ACC112 (cell line): Measurements from ENCODE around the gene FBXO40.

ENCODE experiments used
- H2AFZ ChIP-seq: fragments of 200-600 bp; sonication (generic); one replicate; pipeline ENCODE4 v1.6.0; 2017; ENCODE audit warnings: antibody characterized with exemption, low read length; ENCODE audit not compliant: unreplicated experiment
- H3K27ac ChIP-seq: fragments of 200-600 bp; sonication (generic); 2 replicates; pipeline ENCODE4 v1.5.1; 2014; ENCODE audit warnings: low read depth, mild to moderate bottlenecking, antibody characterized with exemption, low read length, moderate library complexity
- H3K27me3 ChIP-seq: fragments of 200-600 bp; sonication (generic); 2 replicates; pipeline ENCODE4 v1.6.1; 2014; ENCODE audit warnings: mild to moderate bottlenecking, antibody characterized with exemption, low read length, moderate library complexity, mixed read lengths; ENCODE audit not compliant: insufficient read depth
- H3K36me3 ChIP-seq: fragments of 200-600 bp; sonication (generic); 2 replicates; pipeline ENCODE4 v1.6.1; 2016; ENCODE audit warnings: mild to moderate bottlenecking, antibody characterized with exemption, low read length, moderate library complexity, mixed read lengths; ENCODE audit not compliant: insufficient read depth
- H3K4me1 ChIP-seq: fragments of 200-600 bp; sonication (generic); one replicate; pipeline ENCODE4 v1.6.1; 2016; ENCODE audit warnings: low read length, mixed read lengths; ENCODE audit not compliant: insufficient read depth, unreplicated experiment, control insufficient read depth
- H3K4me3 ChIP-seq: fragments of 200-600 bp; sonication (generic); 2 replicates; pipeline ENCODE4 v1.5.1; 2014; ENCODE audit warnings: mild to moderate bottlenecking, low read depth, low read length
- H3K79me2 ChIP-seq: fragments of 200-600 bp; sonication (generic); one replicate; pipeline ENCODE4 v1.6.0; 2016; ENCODE audit warnings: low read length; ENCODE audit not compliant: control insufficient read depth, unreplicated experiment, insufficient read depth

Gene FBXO40

GRCh38 chr3:121648219-121648958 is 55.2 kb downstream of the FBXO40 start:
- no peaks in the 10 kb centered on the region for H3K36me3 ChIP-seq

GRCh38 chr3:121649645-121650044 is 56.5 kb downstream of the FBXO40 start:
- H3K27ac ChIP-seq = no peak overlapping the region
- no peaks in the 10 kb centered on the region for H3K27me3 ChIP-seq
- no peak overlapping the region for H3K4me3 ChIP-seq
- no peaks in the 10 kb centered on the region for H3K36me3 ChIP-seq
- peaks cover 22% of the 10 kb centered on the region for H3K4me1 ChIP-seq
- no peaks in the 10 kb centered on the region for H3K79me2 ChIP-seq
- H2AFZ ChIP-seq = no peak overlapping the region

More at GRCh38 chr3:121648219-121648958, 55.2 kb downstream of the FBXO40 start:
- no peak overlapping the region for H3K27ac ChIP-seq
- no peak overlapping the region for H3K4me3 ChIP-seq
- H3K79me2 ChIP-seq = no peaks in the 10 kb centered on the region
- H3K27me3 ChIP-seq = no peaks in the 10 kb centered on the region
- H3K4me1 ChIP-seq = peaks cover 22% of the 10 kb centered on the region
- H2AFZ ChIP-seq = no peak overlapping the region

GRCh38 chr3:121651684-121652083 is 58.5 kb downstream of the FBXO40 start:
- Histone ChIP-seq H3K79me2 (no peaks in the 10 kb centered on the region), H3K4me1 (peaks cover 22% of the 10 kb centered on the region), H3K4me3 (no peak overlapping the region), H3K36me3 (no peaks in the 10 kb centered on the region), H3K27ac (0 out of 2 replicates have a peak overlapping the region, but pooled peaks have one; percentile 17), H2AFZ (no peak overlapping the region), H3K27me3 (no peaks in the 10 kb centered on the region)

GRCh38 chr3:121654493-121655385 is 61.6 kb downstream of the FBXO40 start:
- Histone ChIP-seq H2AFZ (no peak overlapping the region), H3K36me3 (no peaks in the 10 kb centered on the region), H3K4me1 (peaks cover 12% of the 10 kb centered on the region), H3K79me2 (no peaks in the 10 kb centered on the region), H3K27me3 (no peaks in the 10 kb centered on the region), H3K4me3 (no peak overlapping the region), H3K27ac (no peak overlapping the region)

GRCh38 chr3:121658716-121659435 is 65.7 kb downstream of the FBXO40 start:
- no peaks in the 10 kb centered on the region for H3K27me3 ChIP-seq
- peaks cover 6% of the 10 kb centered on the region for H3K4me1 ChIP-seq
- no peak overlapping the region for H3K4me3 ChIP-seq
- H3K27ac ChIP-seq = no peak overlapping the region
- no peaks in the 10 kb centered on the region for H3K79me2 ChIP-seq
- H2AFZ ChIP-seq = no peak overlapping the region
- peaks cover 7% of the 10 kb centered on the region; the same call in 1 of the 2 replicates for H3K36me3 ChIP-seq

GRCh38 chr3:121659586-121659985 is 66.4 kb downstream of the FBXO40 start:
- H3K36me3 ChIP-seq = peaks cover 10% of the 10 kb centered on the region; the same call in 1 of the 2 replicates
- H3K27me3 ChIP-seq = no peaks in the 10 kb centered on the region
- H3K4me3 ChIP-seq = no peak overlapping the region
- peaks cover 6% of the 10 kb centered on the region for H3K4me1 ChIP-seq
- no peak overlapping the region for H2AFZ ChIP-seq
- H3K27ac ChIP-seq = no peak overlapping the region
- H3K79me2 ChIP-seq = no peaks in the 10 kb centered on the region

GRCh38 chr3:121660356-121661171 is 67.4 kb downstream of the FBXO40 start, which contains the start of gene HCLS1:
HCLS1 (minus strand) TSS chr3:121660903; CDS start chr3:121658347, 2,556 bp downstream.
- Histone ChIP-seq H3K4me3 (no peak within 1 kb of the TSS), H3K4me1 (peaks cover 6% of the 10 kb centered on the region), H3K27ac (no peak within 1 kb of the TSS), H2AFZ (no peak within 1 kb of the TSS), H3K27me3 (no peaks in the 10 kb centered on the region), H3K79me2 (no peaks in the 10 kb centered on the region), H3K36me3 (peaks cover 19% of the 10 kb centered on the region; the same call in 1 of the 2 replicates)

GRCh38 chr3:121661376-121661775 is 68.2 kb downstream of the FBXO40 start:
- peaks cover 27% of the 10 kb centered on the region; the same call in 1 of the 2 replicates for H3K36me3 ChIP-seq
- H3K4me3 ChIP-seq = no peak overlapping the region
- no peaks in the 10 kb centered on the region for H3K27me3 ChIP-seq
- H3K27ac ChIP-seq = no peak overlapping the region
- H2AFZ ChIP-seq = no peak overlapping the region
- H3K4me1 ChIP-seq = peaks cover 6% of the 10 kb centered on the region
- H3K79me2 ChIP-seq = no peaks in the 10 kb centered on the region

GRCh38 chr3:121662742-121663141 is 69.6 kb downstream of the FBXO40 start:
- Histone ChIP-seq H3K27me3 (no peaks in the 10 kb centered on the region), H2AFZ (no peak overlapping the region), H3K79me2 (no peaks in the 10 kb centered on the region), H3K27ac (no peak overlapping the region), H3K4me3 (no peak overlapping the region), H3K36me3 (peaks cover 40% of the 10 kb centered on the region; the same call in 1 of the 2 replicates), H3K4me1 (peaks cover 6% of the 10 kb centered on the region)
